T-helper 17 cell (primary cell): ENCODE measurements around the gene PLEKHO1. TPM values are rescaled to one million over a fixed set of nuclear protein-coding genes. Genes with fewer than 3 reads are reported as not detected.
"Not testable (repeated sequence)": the region's sequence is repeated elsewhere in the genome, so short reads cannot be mapped to it uniquely, and the experiment has no call there.

Experiments
- ATAC-seq: fragments of 150-1000 bp; cut with Tn5 transposase; 2 replicates; pipeline ENCODE4 v1.10.0; 2021; ENCODE audit warnings: mild to moderate bottlenecking, moderate library complexity
- DNase-seq, 3 donors: peaks; one replicate each; pipeline versions ENCODE4 v3.0.0 to v3.0.0-alpha.2; 2020 to 2021
- H3K9me3 ChIP-seq: one replicate; pipeline ENCODE4 v1.7.0; 2013; ENCODE audit warnings: low read length, mild to moderate bottlenecking; ENCODE audit not compliant: control insufficient read depth, poor library complexity, severe bottlenecking
- H3K27ac Mint-ChIP-seq: one replicate; pipeline ENCODE4 v1.8.0; 2022; ENCODE audit warnings: mild to moderate bottlenecking, moderate library complexity, mixed read lengths
- H3K27me3 Mint-ChIP-seq: one replicate; pipeline ENCODE4 v1.8.0; 2022; ENCODE audit warnings: mixed read lengths
- H3K36me3 Mint-ChIP-seq: one replicate; pipeline ENCODE4 v1.8.0; 2022; ENCODE audit warnings: low read depth, mixed read lengths
- H3K4me1 Mint-ChIP-seq: one replicate; pipeline ENCODE4 v1.8.0; 2022; ENCODE audit warnings: mild to moderate bottlenecking, mixed read lengths
- H3K4me3 Mint-ChIP-seq: one replicate; pipeline ENCODE4 v1.8.0; 2022; ENCODE audit warnings: mild to moderate bottlenecking, moderate library complexity, mixed read lengths
- total RNA-seq, 4 donors: library from RNA in 2 of 4; stranded (reverse) in 2 of 4; gene quantifications; one replicate each; pipeline ENCODE4 v1.2.3 and lab custom pipeline; 2022 to 2026

PLEKHO1 gene
- total RNA-seq, 2 donors from 2014 or later, result 71.4 to 124 TPM

GRCh38 chr1:150187560-150187931 is 37.8 kb downstream of the PLEKHO1 start:
- Mint-ChIP-seq H3K4me3 (peak overlapping the region; percentile 41), H3K27me3 (peaks cover 5% of the 10 kb centered on the region), H3K27ac (peak overlapping the region; percentile 34), H3K36me3 (no peaks in the 10 kb centered on the region), H3K4me1 (peaks cover 5% of the 10 kb centered on the region)
- DNase-seq, result no peak
- ATAC-seq, result peak; percentile 51
- no peaks in the 10 kb centered on the region for H3K9me3 ChIP-seq

GRCh38 chr1:150192012-150192411 is 42.3 kb downstream of the PLEKHO1 start:
- ATAC-seq, result no peak
- no peaks in the 10 kb centered on the region for H3K9me3 ChIP-seq
- Mint-ChIP-seq H3K27ac (no peak overlapping the region), H3K36me3 (peaks cover 3% of the 10 kb centered on the region), H3K4me3 (no peak overlapping the region), H3K27me3 (peaks cover 19% of the 10 kb centered on the region), H3K4me1 (peaks cover 7% of the 10 kb centered on the region)
- DNase-seq, result no peak

- H3K9me3 ChIP-seq, result no peaks in the 10 kb centered on the region
- Mint-ChIP-seq H3K4me1 (peaks cover 2% of the 10 kb centered on the region), H3K4me3 (no peak overlapping the region), H3K27ac (no peak overlapping the region), H3K36me3 (peaks cover 3% of the 10 kb centered on the region), H3K27me3 (peaks cover 19% of the 10 kb centered on the region)
- no peak for ATAC-seq
- DNase-seq, result no peak
These were observed 44.8 kb downstream of the PLEKHO1 start for GRCh38 chr1:150194381-150195031.

GRCh38 chr1:150196417-150196816 is 46.7 kb downstream of the PLEKHO1 start:
- Mint-ChIP-seq H3K36me3 (peaks cover 3% of the 10 kb centered on the region), H3K4me1 (peaks cover 2% of the 10 kb centered on the region), H3K27me3 (peaks cover 13% of the 10 kb centered on the region), H3K27ac (no peak overlapping the region), H3K4me3 (no peak overlapping the region)
- no peak for ATAC-seq
- no peaks in the 10 kb centered on the region for H3K9me3 ChIP-seq
- DNase-seq, result no peak

- H3K4me3 Mint-ChIP-seq, result no peak overlapping the region
- no peak overlapping the region for H3K27ac Mint-ChIP-seq
- DNase-seq, result no peak
- no peaks in the 10 kb centered on the region for H3K4me1 Mint-ChIP-seq
- H3K27me3 Mint-ChIP-seq, result peaks cover 4% of the 10 kb centered on the region
- H3K9me3 ChIP-seq, result no peaks in the 10 kb centered on the region
- no peaks in the 10 kb centered on the region for H3K36me3 Mint-ChIP-seq
- no peak for ATAC-seq
These were observed 57.7 kb downstream of the PLEKHO1 start for GRCh38 chr1:150207281-150207971.

- not testable (repeated sequence) for H3K4me1 Mint-ChIP-seq, H3K4me3 Mint-ChIP-seq, H3K27ac Mint-ChIP-seq
These were observed 58.7 kb downstream of the PLEKHO1 start for GRCh38 chr1:150208460-150208859.

More at GRCh38 chr1:150208460-150208859, 58.7 kb downstream of the PLEKHO1 start:
- not testable (repeated sequence) for DNase-seq, ATAC-seq, H3K27me3 Mint-ChIP-seq, H3K9me3 ChIP-seq, H3K36me3 Mint-ChIP-seq

Other genes with a start within 250 kb of the PLEKHO1 start
- 1 to 10 TPM; 4.6 to 4.7 TPM for gene SV2A, start 232.1 kb upstream of the PLEKHO1 start, total RNA-seq
- 10 to 100 TPM; 47.2 to 53.2 TPM for gene SF3B4, start 222.1 kb upstream of the PLEKHO1 start, total RNA-seq
- under 1 TPM; 0.35 to 0.73 TPM for gene MTMR11, start 213.0 kb upstream of the PLEKHO1 start, total RNA-seq
- gene OTUD7B, start 139.2 kb upstream of the PLEKHO1 start, total RNA-seq, result 10 to 100 TPM in 1 of 2 donors, 1 to 10 TPM in 1; 5.9 to 10.5 TPM
- gene VPS45, start 82.1 kb upstream of the PLEKHO1 start, total RNA-seq, result 10 to 100 TPM; 17.5 to 18.4 TPM
- gene ANP32E, start 86.2 kb downstream of the PLEKHO1 start, total RNA-seq, result 10 to 100 TPM; 45.4 to 50.2 TPM
- not detected for gene CA14, start 107.9 kb downstream of the PLEKHO1 start, total RNA-seq
- gene APH1A, start 119.1 kb downstream of the PLEKHO1 start, total RNA-seq, result 100 to 1,000 TPM; 118 TPM
- gene C1orf54, start 122.9 kb downstream of the PLEKHO1 start, total RNA-seq, result 1 to 10 TPM; 4.6 to 6.6 TPM
- 1 to 10 TPM; 3.6 to 4.5 TPM for gene CIART, start 132.6 kb downstream of the PLEKHO1 start, total RNA-seq
- 10 to 100 TPM; 48.5 to 49.2 TPM for gene MRPS21, start 143.9 kb downstream of the PLEKHO1 start, total RNA-seq
- gene PRPF3, start 171.6 kb downstream of the PLEKHO1 start, total RNA-seq, result 100 to 1,000 TPM; 108 to 111 TPM
- 10 to 100 TPM; 36.2 to 38.7 TPM for gene RPRD2, start 214.2 kb downstream of the PLEKHO1 start, total RNA-seq